Panc1 (cell line): ENCODE data around the gene KRT15. TPM values are rescaled to one million over a fixed set of nuclear protein-coding genes. Genes with fewer than 3 reads are reported as not detected.

ENCODE experiments used
- ATAC-seq: fragments of 200-7000 bp; cut with Tn5 transposase; 2 replicates; pipeline ENCODE4 v1.9.1; 2020; ENCODE audit warnings: mild to moderate bottlenecking, moderate library complexity
- BruUV-seq: library from RNA; stranded (reverse); fragments of 400-500 nt; replicated peaks from 2 replicates; lab custom pipeline; 2021; lab: Mats Ljungman, UMichigan
- CTCF ChIA-PET: fragments of 300-600 bp; sonication (Branson Sonifier 250); formaldehyde crosslinking; loops from one replicate; lab custom pipeline; 2022; ENCODE audit warnings: antibody characterized with exemption; lab: Charles Lee
- POLR2A ChIA-PET: fragments of 300-600 bp; sonication (Branson Sonifier 250); formaldehyde crosslinking; loops from one replicate; lab custom pipeline; 2022; ENCODE audit warnings: antibody characterized with exemption; lab: Charles Lee
- DNase-seq: peaks from one replicate; pipeline ENCODE4 v3.0.0-alpha.2; 2010; ENCODE audit warnings: low read depth, low spot score
- H3K27ac ChIP-seq: 2 replicates; pipeline ENCODE4 v1.5.1; 2011; ENCODE audit warnings: mild to moderate bottlenecking, low read length, inconsistent platforms
- H3K27me3 ChIP-seq: fragments of 200-500 bp; sonication (Bioruptor generic); 2 replicates; pipeline ENCODE4 v1.6.0; 2014; ENCODE audit warnings: low read length, inconsistent platforms; ENCODE audit not compliant: control insufficient read depth, insufficient read depth
- H3K36me3 ChIP-seq: fragments of 200-500 bp; sonication (Bioruptor generic); 2 replicates; pipeline ENCODE4 v1.5.1; 2014; ENCODE audit warnings: inconsistent platforms, mild to moderate bottlenecking, low read length, moderate library complexity; ENCODE audit not compliant: control insufficient read depth, insufficient read depth
- H3K4me1 ChIP-seq: 2 replicates; pipeline ENCODE4 v1.5.1; 2011; ENCODE audit warnings: inconsistent platforms, mild to moderate bottlenecking, low read length, moderate library complexity; ENCODE audit not compliant: control insufficient read depth, insufficient read depth
- H3K4me3 ChIP-seq, 2 experiments: 2 replicates each; pipeline ENCODE4 v1.5.1; 2011 to 2012; ENCODE audit warnings: low read depth in 2 of 2, low read length in 2 of 2, mild to moderate bottlenecking in 2 of 2, inconsistent platforms in 1 of 2, moderate library complexity in 1 of 2
- H3K9me3 ChIP-seq: fragments of 200-500 bp; sonication (Bioruptor generic); 2 replicates; pipeline ENCODE4 v1.5.1; 2014; ENCODE audit warnings: low read depth, mild to moderate bottlenecking, inconsistent platforms, low read length, moderate library complexity; ENCODE audit not compliant: control insufficient read depth, insufficient read depth
- POLR2AphosphoS5 ChIP-seq: IDR thresholded peaks from 2 replicates; pipeline ENCODE4 v1.6.1; 2012; ENCODE audit warnings: mild to moderate bottlenecking, low read depth, low read length, moderate library complexity
- SIN3A ChIP-seq: IDR thresholded peaks from 2 replicates; pipeline ENCODE4 v1.6.1; 2012; ENCODE audit warnings: low read depth, mild to moderate bottlenecking, low read length, moderate library complexity, borderline replicate concordance; ENCODE audit not compliant: insufficient read depth
- TCF7L2 ChIP-seq: IDR thresholded peaks from 2 replicates; pipeline ENCODE4 v1.6.1; 2011; ENCODE audit warnings: mild to moderate bottlenecking, low read depth, low read length, inconsistent platforms
- in situ Hi-C: cut with HindIII; loops from 2 replicates; pipeline ENCODE4 v1.10.0; 2016; ENCODE audit warnings: low sequenced_read_pairs, low pct_unique_long_range_greater_than_20kb
- intact Hi-C: fragments of 100-400 bp; cut with micrococcal nuclease; formaldehyde crosslinking; loops from one replicate; pipeline ENCODE4 v1.10.0; 2022; ENCODE audit not compliant: unreplicated experiment
- total RNA-seq: library from RNA; stranded (reverse); gene quantifications from one replicate; pipeline ENCODE4 v1.2.1, GENCODE V29; 2021; ENCODE audit not compliant: unreplicated experiment
- TF ChIP-seq, protein P1 (sequence below): fragments of 450-650 bp; IDR thresholded peaks from 2 replicates; pipeline ENCODE4 v1.5.1; 2017; ENCODE audit warnings: mild to moderate bottlenecking
- TF ChIP-seq, protein P2 (sequence below), 2 experiments: IDR thresholded peaks; 2 replicates each; pipeline ENCODE4 v1.6.1; 2011 to 2012; ENCODE audit warnings: low read depth in 2 of 2, control low read depth in 1 of 2, low read length in 1 of 2, mild to moderate bottlenecking in 1 of 2, moderate library complexity in 1 of 2; ENCODE audit not compliant: insufficient read depth in 1 of 2

KRT15 gene
- total RNA-seq, 1 experiment from 2014 or later: 70.4 TPM

DNA sequence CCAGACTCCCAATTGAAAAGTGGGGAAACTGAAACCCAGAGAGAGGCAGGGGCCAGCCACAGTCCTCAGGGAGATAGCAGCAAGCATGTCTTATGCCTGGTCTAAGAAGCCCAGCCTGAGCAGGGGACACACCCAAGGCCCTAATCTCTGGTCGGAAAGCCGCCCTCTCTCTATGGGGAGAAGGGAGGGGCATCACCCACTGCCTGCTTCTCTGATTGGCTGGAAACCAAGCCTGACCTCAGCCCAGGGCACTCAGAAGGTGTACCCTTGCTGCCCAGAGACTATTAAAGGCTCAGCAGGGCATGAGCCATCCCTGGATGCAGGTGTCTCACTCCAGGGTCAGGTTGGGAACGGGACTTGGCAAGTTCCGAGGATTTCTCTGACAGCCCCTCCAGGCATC, 7.6 kb downstream of the KRT15 start:
- POLR2A ChIA-PET: interaction anchor here (0.5 kb wide), 1 partner anchor 865 kb away, joined by 5 read pairs; no protein-coding TSS in a partner anchor
- H3K4me1 ChIP-seq: peaks cover 26% of the 10 kb centered on the region
- in situ Hi-C loops: no loop called here

DNA sequence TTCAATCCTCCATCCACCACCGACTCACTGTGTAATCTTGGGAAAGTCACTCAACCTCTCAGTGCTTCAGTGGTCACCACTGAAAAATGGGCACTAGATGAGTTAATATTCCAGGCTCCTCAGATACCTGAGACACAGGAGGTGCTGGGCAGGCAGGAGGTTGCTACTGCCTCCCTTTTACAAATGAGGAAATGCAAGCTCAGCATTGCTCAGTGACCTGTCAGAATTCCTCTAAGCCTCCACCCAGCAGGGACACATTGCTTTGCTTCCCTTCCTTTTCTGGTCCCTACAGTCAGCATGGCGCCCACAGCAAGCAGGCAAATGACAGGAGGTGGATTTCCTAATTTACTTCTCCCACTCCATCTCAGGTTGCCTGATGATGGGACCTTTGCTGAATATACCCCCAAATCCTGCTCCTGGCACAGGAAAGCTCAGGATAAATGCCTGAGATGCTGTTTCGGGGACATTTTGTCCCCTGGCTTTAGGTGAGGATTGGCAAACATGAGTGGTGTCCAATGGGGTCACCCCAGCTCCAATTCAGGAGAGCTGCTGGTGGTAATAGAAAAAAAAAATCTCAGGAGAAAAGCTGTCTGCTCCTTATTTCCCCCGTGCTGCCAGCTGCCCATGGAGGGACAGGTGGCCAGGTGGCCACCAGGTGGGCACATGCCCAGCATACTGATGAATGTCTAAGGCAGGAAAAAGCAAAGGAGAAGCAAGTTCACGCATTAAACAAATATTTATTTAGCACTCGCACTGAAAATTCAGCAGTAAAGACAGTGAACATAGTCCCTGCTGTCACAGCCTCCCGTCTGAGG, 8.2 kb downstream of the KRT15 start:
- no peak for ATAC-seq
- H3K4me1 ChIP-seq: peaks cover 26% of the 10 kb centered on the region
- DNase-seq: no peak
- H3K36me3 ChIP-seq: no peaks in the 10 kb centered on the region
- no peak overlapping the region for H3K4me3 ChIP-seq
- no peaks in the 10 kb centered on the region for H3K9me3 ChIP-seq
- POLR2A ChIA-PET: interaction anchor here (0.5 kb wide), 1 partner anchor 865 kb away, joined by 5 read pairs; no protein-coding TSS in a partner anchor
- H3K27me3 ChIP-seq: no peaks in the 10 kb centered on the region
- H3K27ac ChIP-seq: peak overlapping the region; percentile 57
- in situ Hi-C loops: no loop called here
- CTCF ChIA-PET: no interaction called here
- TF ChIP-seq SIN3A (no peak), TCF7L2 (no peak), POLR2AphosphoS5 (no peak)
- TF ChIP-seq, protein P1, sequence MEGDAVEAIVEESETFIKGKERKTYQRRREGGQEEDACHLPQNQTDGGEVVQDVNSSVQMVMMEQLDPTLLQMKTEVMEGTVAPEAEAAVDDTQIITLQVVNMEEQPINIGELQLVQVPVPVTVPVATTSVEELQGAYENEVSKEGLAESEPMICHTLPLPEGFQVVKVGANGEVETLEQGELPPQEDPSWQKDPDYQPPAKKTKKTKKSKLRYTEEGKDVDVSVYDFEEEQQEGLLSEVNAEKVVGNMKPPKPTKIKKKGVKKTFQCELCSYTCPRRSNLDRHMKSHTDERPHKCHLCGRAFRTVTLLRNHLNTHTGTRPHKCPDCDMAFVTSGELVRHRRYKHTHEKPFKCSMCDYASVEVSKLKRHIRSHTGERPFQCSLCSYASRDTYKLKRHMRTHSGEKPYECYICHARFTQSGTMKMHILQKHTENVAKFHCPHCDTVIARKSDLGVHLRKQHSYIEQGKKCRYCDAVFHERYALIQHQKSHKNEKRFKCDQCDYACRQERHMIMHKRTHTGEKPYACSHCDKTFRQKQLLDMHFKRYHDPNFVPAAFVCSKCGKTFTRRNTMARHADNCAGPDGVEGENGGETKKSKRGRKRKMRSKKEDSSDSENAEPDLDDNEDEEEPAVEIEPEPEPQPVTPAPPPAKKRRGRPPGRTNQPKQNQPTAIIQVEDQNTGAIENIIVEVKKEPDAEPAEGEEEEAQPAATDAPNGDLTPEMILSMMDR: no peak
- TF ChIP-seq, protein P2, sequence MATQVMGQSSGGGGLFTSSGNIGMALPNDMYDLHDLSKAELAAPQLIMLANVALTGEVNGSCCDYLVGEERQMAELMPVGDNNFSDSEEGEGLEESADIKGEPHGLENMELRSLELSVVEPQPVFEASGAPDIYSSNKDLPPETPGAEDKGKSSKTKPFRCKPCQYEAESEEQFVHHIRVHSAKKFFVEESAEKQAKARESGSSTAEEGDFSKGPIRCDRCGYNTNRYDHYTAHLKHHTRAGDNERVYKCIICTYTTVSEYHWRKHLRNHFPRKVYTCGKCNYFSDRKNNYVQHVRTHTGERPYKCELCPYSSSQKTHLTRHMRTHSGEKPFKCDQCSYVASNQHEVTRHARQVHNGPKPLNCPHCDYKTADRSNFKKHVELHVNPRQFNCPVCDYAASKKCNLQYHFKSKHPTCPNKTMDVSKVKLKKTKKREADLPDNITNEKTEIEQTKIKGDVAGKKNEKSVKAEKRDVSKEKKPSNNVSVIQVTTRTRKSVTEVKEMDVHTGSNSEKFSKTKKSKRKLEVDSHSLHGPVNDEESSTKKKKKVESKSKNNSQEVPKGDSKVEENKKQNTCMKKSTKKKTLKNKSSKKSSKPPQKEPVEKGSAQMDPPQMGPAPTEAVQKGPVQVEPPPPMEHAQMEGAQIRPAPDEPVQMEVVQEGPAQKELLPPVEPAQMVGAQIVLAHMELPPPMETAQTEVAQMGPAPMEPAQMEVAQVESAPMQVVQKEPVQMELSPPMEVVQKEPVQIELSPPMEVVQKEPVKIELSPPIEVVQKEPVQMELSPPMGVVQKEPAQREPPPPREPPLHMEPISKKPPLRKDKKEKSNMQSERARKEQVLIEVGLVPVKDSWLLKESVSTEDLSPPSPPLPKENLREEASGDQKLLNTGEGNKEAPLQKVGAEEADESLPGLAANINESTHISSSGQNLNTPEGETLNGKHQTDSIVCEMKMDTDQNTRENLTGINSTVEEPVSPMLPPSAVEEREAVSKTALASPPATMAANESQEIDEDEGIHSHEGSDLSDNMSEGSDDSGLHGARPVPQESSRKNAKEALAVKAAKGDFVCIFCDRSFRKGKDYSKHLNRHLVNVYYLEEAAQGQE (IDR thresholded peaks at IDR 0.05; ENCODE audit: insufficient read depth in 1 of 2, low read depth in 2 of 2, low read length in 1 of 2): no peak
- intact Hi-C loops: no loop called here
- no TSS peak for BruUV-seq

More for the DNA sequence above, 7.6 kb downstream of the KRT15 start:
- Histone ChIP-seq H3K4me3 (no peak overlapping the region), H3K27me3 (no peaks in the 10 kb centered on the region), H3K9me3 (no peaks in the 10 kb centered on the region), H3K27ac (peak overlapping the region; percentile 57; the same call in 1 of the 2 replicates), H3K36me3 (no peaks in the 10 kb centered on the region)
- ATAC-seq (peak; percentile 33; the same call in 1 of the 2 replicates), DNase-seq (no peak)
- BruUV-seq: no TSS peak
- CTCF ChIA-PET: no interaction called here
- no peak for TF ChIP-seq TCF7L2
- TF ChIP-seq, protein P1: no peak
- TF ChIP-seq, protein P2 (IDR thresholded peaks at IDR 0.05; ENCODE audit: insufficient read depth in 1 of 2, low read depth in 2 of 2, low read length in 1 of 2): no peak
- TF ChIP-seq POLR2AphosphoS5: no peak
- no peak for TF ChIP-seq SIN3A
- intact Hi-C loops: no loop called here
